HepG2 (cell line): ENCODE measurements around the gene OSER1. TPM values are rescaled to one million over a fixed set of nuclear protein-coding genes. Genes with fewer than 3 reads are reported as not detected.
A peak's percentile ranks its signal among the peaks of the same experiment; 100 is the strongest.

ENCODE experiments used
- ARNT2 ChIP-seq: sonication (generic); formaldehyde crosslinking; IDR thresholded peaks from 2 replicates; pipeline ENCODE4 v1.8.0; 2022; ENCODE audit warnings: mild to moderate bottlenecking, low read depth, missing genetic modification reagents, moderate library complexity
- ETV6 ChIP-seq: sonication (generic); formaldehyde crosslinking; conservative IDR thresholded peaks from 2 replicates; pipeline ENCODE4 v1.4.0; 2020; ENCODE audit warnings: missing genetic modification reagents
- FUBP1 ChIP-seq: sonication (generic); formaldehyde crosslinking; IDR thresholded peaks from 2 replicates; pipeline ENCODE4 v1.5.1; 2020; ENCODE audit warnings: missing genetic modification reagents, mild to moderate bottlenecking, borderline replicate concordance
- KDM3A ChIP-seq: IDR thresholded peaks from 2 replicates; pipeline ENCODE4 v1.6.1; 2018; ENCODE audit warnings: low read depth, missing compliant biosample characterization
- MIER3 ChIP-seq: IDR thresholded peaks from 2 replicates; pipeline ENCODE4 v1.6.1; 2016; ENCODE audit warnings: missing compliant biosample characterization, borderline replicate concordance
- NFE2L1 ChIP-seq: sonication (generic); formaldehyde crosslinking; IDR thresholded peaks from 2 replicates; pipeline ENCODE4 v1.4.0; 2020; ENCODE audit warnings: missing genetic modification reagents, mild to moderate bottlenecking, borderline replicate concordance
- NRL ChIP-seq: sonication (generic); formaldehyde crosslinking; IDR thresholded peaks from 2 replicates; pipeline ENCODE4 v1.5.0; 2020; ENCODE audit warnings: missing genetic modification reagents, mild to moderate bottlenecking, moderate library complexity, borderline replicate concordance
- PCBP1 ChIP-seq: fragments of 200-400 bp; formaldehyde crosslinking; IDR thresholded peaks from 2 replicates; pipeline ENCODE4 v1.6.1; 2017; ENCODE audit warnings: mild to moderate bottlenecking, low read depth, low read length, borderline replicate concordance
- PRPF4 ChIP-seq: fragments of 200-400 bp; formaldehyde crosslinking; IDR thresholded peaks from 2 replicates; pipeline ENCODE4 v1.6.1; 2016; ENCODE audit warnings: low read length, low read depth; ENCODE audit not compliant: poor library complexity, severe bottlenecking
- RXRB ChIP-seq: IDR thresholded peaks from 2 replicates; pipeline ENCODE4 v1.6.1; 2016; ENCODE audit warnings: borderline replicate concordance, missing genetic modification reagents, missing compliant biosample characterization
- ZBTB10 ChIP-seq: sonication (generic); formaldehyde crosslinking; IDR thresholded peaks from 2 replicates; pipeline ENCODE4 v1.4.0; 2020; ENCODE audit warnings: missing genetic modification reagents, borderline replicate concordance
- ZIK1 ChIP-seq: sonication (generic); formaldehyde crosslinking; IDR thresholded peaks from 2 replicates; pipeline ENCODE4 v1.5.0; 2020; ENCODE audit warnings: mild to moderate bottlenecking, low read depth, missing genetic modification reagents, borderline replicate concordance
- ZNF136 ChIP-seq: sonication (generic); formaldehyde crosslinking; IDR thresholded peaks from 2 replicates; pipeline ENCODE4 v1.8.1; 2022; ENCODE audit warnings: low read depth, mild to moderate bottlenecking, moderate library complexity, missing genetic modification reagents
- ZNF350 ChIP-seq: sonication (generic); formaldehyde crosslinking; IDR thresholded peaks from 2 replicates; pipeline ENCODE4 v1.4.0; 2020; ENCODE audit warnings: mild to moderate bottlenecking, low read depth, missing genetic modification reagents, borderline replicate concordance
- ZNF782 ChIP-seq: sonication (generic); formaldehyde crosslinking; IDR thresholded peaks from 2 replicates; pipeline ENCODE4 v1.4.0; 2020; ENCODE audit warnings: missing genetic modification reagents, mild to moderate bottlenecking, borderline replicate concordance
- ZSCAN25 ChIP-seq: sonication (generic); formaldehyde crosslinking; IDR thresholded peaks from 2 replicates; pipeline ENCODE4 v1.8.0; 2022; ENCODE audit warnings: mild to moderate bottlenecking, missing genetic modification reagents
- polyA plus RNA-seq, 8 experiments: library from polyadenylated mRNA; depleted of rRNA in 3 of 8; stranded (reverse) in 7 of 8; unstranded in 1 of 8; fragments of >200 nt; fragmentation: Illumina TruSeq in 4 of 8; extraction: Trizol in 4 of 8; gene quantifications; 2 replicates each; pipeline versions ENCODE4 v1.2.1 to v1.2.3, GENCODE V29; 2011 to 2016; ENCODE audit warnings: low read depth in 4 of 8, missing spikeins in 1 of 8, mixed read lengths in 1 of 8; ENCODE audit not compliant: insufficient read depth in 1 of 8
- total RNA-seq, 5 experiments: library from RNA; depleted of rRNA; stranded (reverse); fragments of >200 nt; fragmentation: Illumina TruSeq; extraction: Trizol; gene quantifications; 2 replicates each; pipeline ENCODE4 v1.2.3, GENCODE V29; 2016; ENCODE audit warnings: low read depth in 1 of 5
- TF ChIP-seq, protein P1 (sequence below): sonication (generic); formaldehyde crosslinking; IDR thresholded peaks from 2 replicates; pipeline ENCODE4 v1.5.1; 2020; ENCODE audit warnings: mild to moderate bottlenecking, missing genetic modification reagents
- TF ChIP-seq, protein P2 (sequence below): sonication (generic); formaldehyde crosslinking; IDR thresholded peaks from 2 replicates; pipeline ENCODE4 v1.4.0; 2020; ENCODE audit warnings: missing genetic modification reagents

Gene OSER1
- total and polyA plus RNA-seq, 2 of the 13 experiments (the other 11 are each of a cell fraction or from before 2014, with no cell fraction given) = 71.2 to 71.5 TPM

DNA sequence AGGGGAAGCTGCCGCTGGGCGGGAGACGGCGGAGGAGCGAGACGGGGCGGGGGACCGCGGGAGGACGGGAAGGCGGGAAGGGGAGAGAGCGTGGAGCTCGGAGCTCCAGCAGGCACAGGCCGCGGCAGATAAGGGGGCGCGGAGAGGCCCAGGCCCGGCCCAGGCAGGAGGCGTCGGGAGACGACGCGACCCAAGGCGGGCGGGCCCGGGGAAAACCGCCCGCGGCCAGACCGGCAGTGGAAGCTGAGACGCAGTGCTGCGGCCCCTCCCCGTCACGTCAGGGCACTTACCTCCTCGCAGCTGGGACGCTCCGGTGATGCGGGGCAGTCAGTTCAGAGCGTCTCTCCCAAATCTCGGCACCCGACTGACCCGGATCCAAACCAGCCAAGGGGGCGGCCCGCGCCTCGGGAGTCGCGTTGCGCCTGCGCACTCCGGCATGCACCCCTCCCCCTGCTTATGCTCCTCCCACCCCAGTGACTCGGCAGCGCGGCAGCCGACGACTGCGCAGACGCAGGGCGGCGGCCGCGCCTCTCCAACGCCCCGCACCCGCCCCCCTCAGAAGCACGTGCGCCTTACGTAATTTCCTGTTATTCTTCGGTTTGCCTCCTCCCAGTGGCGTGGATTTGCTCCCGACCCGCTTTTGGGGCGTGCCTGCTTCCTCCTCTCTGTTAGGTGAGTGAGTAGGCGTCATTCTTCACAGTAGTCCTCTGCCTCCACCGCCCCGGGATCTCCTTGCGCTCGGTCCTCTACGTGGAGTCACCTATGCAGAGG is at the start of gene OSER1 (continued):
- TF ChIP-seq, protein P1, sequence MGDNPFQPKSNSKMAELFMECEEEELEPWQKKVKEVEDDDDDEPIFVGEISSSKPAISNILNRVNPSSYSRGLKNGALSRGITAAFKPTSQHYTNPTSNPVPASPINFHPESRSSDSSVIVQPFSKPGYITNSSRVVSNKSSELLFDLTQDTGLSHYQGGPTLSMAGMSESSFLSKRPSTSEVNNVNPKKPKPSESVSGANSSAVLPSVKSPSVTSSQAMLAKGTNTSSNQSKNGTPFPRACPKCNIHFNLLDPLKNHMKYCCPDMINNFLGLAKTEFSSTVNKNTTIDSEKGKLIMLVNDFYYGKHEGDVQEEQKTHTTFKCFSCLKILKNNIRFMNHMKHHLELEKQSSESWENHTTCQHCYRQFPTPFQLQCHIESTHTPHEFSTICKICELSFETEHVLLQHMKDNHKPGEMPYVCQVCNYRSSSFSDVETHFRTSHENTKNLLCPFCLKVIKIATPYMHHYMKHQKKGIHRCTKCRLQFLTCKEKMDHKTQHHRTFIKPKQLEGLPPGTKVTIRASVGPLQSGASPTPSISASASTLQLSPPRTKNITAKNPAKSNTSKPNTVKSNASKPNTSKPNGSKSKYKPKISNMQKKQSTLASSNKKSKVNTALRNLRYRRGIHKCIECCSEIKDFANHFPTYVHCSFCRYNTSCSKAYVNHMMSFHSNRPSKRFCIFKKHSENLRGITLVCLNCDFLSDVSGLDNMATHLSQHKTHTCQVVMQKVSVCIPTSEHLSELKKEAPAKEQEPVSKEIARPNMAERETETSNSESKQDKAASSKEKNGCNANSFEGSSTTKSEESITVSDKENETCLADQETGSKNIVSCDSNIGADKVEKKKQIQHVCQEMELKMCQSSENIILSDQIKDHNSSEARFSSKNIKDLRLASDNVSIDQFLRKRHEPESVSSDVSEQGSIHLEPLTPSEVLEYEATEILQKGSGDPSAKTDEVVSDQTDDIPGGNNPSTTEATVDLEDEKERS = 0 out of 2 replicates have a peak, but pooled peaks have one; percentile 93
- TF ChIP-seq ZIK1 (no peak; the same call in 1 of the 2 replicates), KDM3A (CRISPR knock-in tag) (peak; percentile 19; the same call in 1 of the 2 replicates), ZBTB10 (CRISPR knock-in tag) (0 out of 2 replicates have a peak, but pooled peaks have one; percentile 33), ETV6 (peak; percentile 40; the same call in 1 of the 2 replicates), RXRB (CRISPR knock-in tag) (peak; percentile 80), NFE2L1 (CRISPR knock-in tag) (peak; percentile 80; the same call in 1 of the 2 replicates), MIER3 (CRISPR knock-in tag) (no peak; the same call in 1 of the 2 replicates), ZSCAN25 (CRISPR knock-in tag) (peak; percentile 26; the same call in 1 of the 2 replicates), ZNF350 (CRISPR knock-in tag) (peak; percentile 73; the same call in 1 of the 2 replicates), FUBP1 (CRISPR knock-in tag) (no peak; the same call in 1 of the 2 replicates), NRL (CRISPR knock-in tag) (peak; percentile 6), ZNF782 (CRISPR knock-in tag) (peak; percentile 89; the same call in 1 of the 2 replicates), PCBP1 (0 out of 2 replicates have a peak, but pooled peaks have one; percentile 12), ZNF136 (CRISPR knock-in tag) (peak; percentile 11; the same call in 1 of the 2 replicates), PRPF4 (no peak), ARNT2 (CRISPR knock-in tag) (peak; percentile 50; the same call in 1 of the 2 replicates)
- TF ChIP-seq, protein P2, sequence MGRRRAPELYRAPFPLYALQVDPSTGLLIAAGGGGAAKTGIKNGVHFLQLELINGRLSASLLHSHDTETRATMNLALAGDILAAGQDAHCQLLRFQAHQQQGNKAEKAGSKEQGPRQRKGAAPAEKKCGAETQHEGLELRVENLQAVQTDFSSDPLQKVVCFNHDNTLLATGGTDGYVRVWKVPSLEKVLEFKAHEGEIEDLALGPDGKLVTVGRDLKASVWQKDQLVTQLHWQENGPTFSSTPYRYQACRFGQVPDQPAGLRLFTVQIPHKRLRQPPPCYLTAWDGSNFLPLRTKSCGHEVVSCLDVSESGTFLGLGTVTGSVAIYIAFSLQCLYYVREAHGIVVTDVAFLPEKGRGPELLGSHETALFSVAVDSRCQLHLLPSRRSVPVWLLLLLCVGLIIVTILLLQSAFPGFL (CRISPR knock-in tag) = peak; percentile 28; the same call in 1 of the 2 replicates
